Liver (tissue), 9 donors: Measurements from ENCODE around the gene COX6B1. TPM values are rescaled to one million over a fixed set of nuclear protein-coding genes. Genes with fewer than 3 reads are reported as not detected.

Experiments used
- DNase-seq: peaks from one replicate; pipeline ENCODE4 v3.0.0-alpha.2; 2017; ENCODE audit warnings: low spot score
- H3K27ac ChIP-seq, 2 donors: one replicate each; pipeline ENCODE4 v1.7.0; 2013; ENCODE audit warnings: inconsistent platforms in 2 of 2, low read length in 2 of 2, control low read depth in 1 of 2, low read depth in 1 of 2, mild to moderate bottlenecking in 1 of 2
- H3K27me3 ChIP-seq, 4 donors: one replicate each; pipeline versions ENCODE4 v1.6.1 to v1.7.0; 2013; ENCODE audit warnings: low read length in 3 of 4, inconsistent platforms in 1 of 4, mild to moderate bottlenecking in 1 of 4, moderate library complexity in 1 of 4; ENCODE audit not compliant: control insufficient read depth in 4 of 4, insufficient read depth in 4 of 4
- H3K36me3 ChIP-seq, 4 donors: one replicate each; pipeline versions ENCODE4 v1.6.1 to v1.7.0; 2013; ENCODE audit warnings: low read length in 3 of 4, mild to moderate bottlenecking in 3 of 4, low read depth in 1 of 4, moderate library complexity in 1 of 4; ENCODE audit not compliant: control insufficient read depth in 4 of 4, insufficient read depth in 3 of 4
- H3K4me1 ChIP-seq, 4 donors: one replicate each; pipeline versions ENCODE4 v1.6.1 to v1.7.0; 2013; ENCODE audit warnings: low read length in 3 of 4, mild to moderate bottlenecking in 3 of 4, moderate library complexity in 1 of 4; ENCODE audit not compliant: control insufficient read depth in 4 of 4, insufficient read depth in 4 of 4
- H3K4me3 ChIP-seq, 3 donors: one replicate each; pipeline versions ENCODE4 v1.6.1 to v1.7.0; 2013; ENCODE audit warnings: low read length in 3 of 3, control low read depth in 1 of 3, low read depth in 1 of 3, mild to moderate bottlenecking in 1 of 3
- H3K9ac ChIP-seq, 2 donors: one replicate each; pipeline ENCODE4 v1.7.0; 2013; ENCODE audit warnings: low read length in 2 of 2, mild to moderate bottlenecking in 2 of 2, moderate library complexity in 2 of 2, control low read depth in 1 of 2, low read depth in 1 of 2
- H3K9me3 ChIP-seq, 4 donors: one replicate each; pipeline versions ENCODE4 v1.6.1 to v1.7.0; 2013; ENCODE audit warnings: low read length in 3 of 4; ENCODE audit not compliant: control insufficient read depth in 4 of 4
- FOXA1 ChIP-seq: IDR thresholded peaks from 2 replicates; pipeline ENCODE4 v1.6.1; 2016; ENCODE audit warnings: antibody characterized with exemption
- FOXA2 ChIP-seq: IDR thresholded peaks from 2 replicates; pipeline ENCODE4 v1.6.1; 2016; ENCODE audit warnings: antibody characterized with exemption
- HNF4G ChIP-seq: IDR thresholded peaks from 2 replicates; pipeline ENCODE4 v1.6.1; 2016; ENCODE audit warnings: antibody characterized with exemption
- RXRA ChIP-seq, 2 donors: IDR thresholded peaks; 2 replicates each; pipeline ENCODE4 v1.6.1; 2017 to 2018; ENCODE audit warnings: antibody characterized with exemption in 2 of 2, mild to moderate bottlenecking in 1 of 2
- SP1 ChIP-seq: IDR thresholded peaks from 2 replicates; pipeline ENCODE4 v1.6.1; 2018; ENCODE audit warnings: antibody characterized with exemption, mild to moderate bottlenecking
- TAF1 ChIP-seq: conservative IDR thresholded peaks from 2 replicates; pipeline ENCODE4 v1.6.1; 2016; ENCODE audit warnings: antibody characterized with exemption, mild to moderate bottlenecking
- YY1 ChIP-seq: IDR thresholded peaks from 2 replicates; pipeline ENCODE4 v1.6.1; 2016; ENCODE audit warnings: antibody characterized with exemption, mild to moderate bottlenecking
- WGBS: extraction: QIAGEN DNeasy Blood & Tissue Kit; methylation state at CpG from one replicate; pipeline ENCODE4 v1.1.7; 2013; 5-methylcytosine and 5-hydroxymethylcytosine counted together
- polyA plus RNA-seq, 2 donors: library from polyadenylated mRNA; stranded (reverse) in 1 of 2; unstranded in 1 of 2; fragments of 200-250 nt in 1 of 2; fragments of >200 nt in 1 of 2; fragmentation: Nextera tagmentation in 1 of 2; extraction: Ambion mirVana in 1 of 2; gene quantifications; one replicate each; pipeline versions ENCODE4 v1.2.1 to v1.2.3, GENCODE V29; 2013 to 2015
- total RNA-seq, 2 donors: library from RNA; depleted of rRNA; stranded (reverse); fragments of >200 nt; gene quantifications; one replicate each; pipeline ENCODE4 v1.2.3, GENCODE V29; 2014
- TF ChIP-seq, protein P1 (sequence below): IDR thresholded peaks from 2 replicates; pipeline ENCODE4 v1.6.1; 2016; ENCODE audit warnings: antibody characterized with exemption, mild to moderate bottlenecking
- TF ChIP-seq, protein P2 (sequence below): IDR thresholded peaks from 2 replicates; pipeline ENCODE4 v1.6.1; 2016; ENCODE audit warnings: antibody characterized with exemption
- TF ChIP-seq, protein P3 (sequence below): fragments of 150-350 bp; IDR thresholded peaks from 2 replicates; pipeline ENCODE4 v1.5.1; 2017; ENCODE audit warnings: improper control_type of control experiment, low read depth, low read length; ENCODE audit not compliant: missing input control
- TF ChIP-seq, protein P4 (sequence below): IDR thresholded peaks from 2 replicates; pipeline ENCODE4 v1.6.1; 2016; ENCODE audit warnings: antibody characterized with exemption
- donor health status: healthy.
- donor health status: healthy.
- donor health status: healthy.
- donor health status: healthy.
- donor health status: healthy.

The COX6B1 gene
- total and polyA plus RNA-seq, 4 donors: 139 to 518 (median 321) TPM

DNA sequence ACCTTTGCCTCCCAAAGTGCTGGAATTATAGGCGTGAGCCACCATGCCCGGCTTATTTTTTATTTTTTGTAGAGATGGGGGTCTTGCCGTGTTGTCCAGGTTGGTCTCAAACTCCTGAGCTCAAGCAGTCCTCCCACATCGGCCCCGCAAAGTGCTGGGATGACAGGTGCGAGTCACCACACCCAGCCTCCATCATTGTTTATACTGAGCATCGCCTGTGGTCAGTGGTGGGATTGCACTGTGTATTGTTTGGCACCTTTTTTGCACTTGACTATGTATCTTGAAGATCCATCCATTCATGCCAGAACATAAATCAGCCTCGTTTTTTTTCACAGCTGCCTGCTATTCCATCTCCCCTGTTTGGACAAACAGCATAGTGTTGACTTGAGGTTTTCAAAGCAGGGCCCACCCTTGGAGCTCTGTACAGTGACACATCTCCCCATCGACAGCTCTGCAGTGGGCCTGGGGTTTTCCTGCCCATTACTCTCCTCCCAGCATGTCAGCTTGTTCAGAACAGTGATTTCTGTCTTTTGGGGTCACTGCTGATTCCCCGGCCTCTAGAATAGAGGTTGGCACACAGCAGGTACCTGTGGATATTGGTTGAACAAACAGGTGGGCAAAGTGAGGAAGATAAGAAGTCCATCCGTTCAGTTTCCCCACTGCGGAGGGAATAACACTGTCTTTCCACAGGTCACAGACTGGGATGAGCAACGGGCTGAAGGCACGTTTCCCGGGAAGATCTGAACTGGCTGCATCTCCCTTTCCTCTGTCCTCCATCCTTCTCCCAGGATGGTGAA, 10.0 kb downstream of the COX6B1 start (continued):
- TF ChIP-seq, protein P1, sequence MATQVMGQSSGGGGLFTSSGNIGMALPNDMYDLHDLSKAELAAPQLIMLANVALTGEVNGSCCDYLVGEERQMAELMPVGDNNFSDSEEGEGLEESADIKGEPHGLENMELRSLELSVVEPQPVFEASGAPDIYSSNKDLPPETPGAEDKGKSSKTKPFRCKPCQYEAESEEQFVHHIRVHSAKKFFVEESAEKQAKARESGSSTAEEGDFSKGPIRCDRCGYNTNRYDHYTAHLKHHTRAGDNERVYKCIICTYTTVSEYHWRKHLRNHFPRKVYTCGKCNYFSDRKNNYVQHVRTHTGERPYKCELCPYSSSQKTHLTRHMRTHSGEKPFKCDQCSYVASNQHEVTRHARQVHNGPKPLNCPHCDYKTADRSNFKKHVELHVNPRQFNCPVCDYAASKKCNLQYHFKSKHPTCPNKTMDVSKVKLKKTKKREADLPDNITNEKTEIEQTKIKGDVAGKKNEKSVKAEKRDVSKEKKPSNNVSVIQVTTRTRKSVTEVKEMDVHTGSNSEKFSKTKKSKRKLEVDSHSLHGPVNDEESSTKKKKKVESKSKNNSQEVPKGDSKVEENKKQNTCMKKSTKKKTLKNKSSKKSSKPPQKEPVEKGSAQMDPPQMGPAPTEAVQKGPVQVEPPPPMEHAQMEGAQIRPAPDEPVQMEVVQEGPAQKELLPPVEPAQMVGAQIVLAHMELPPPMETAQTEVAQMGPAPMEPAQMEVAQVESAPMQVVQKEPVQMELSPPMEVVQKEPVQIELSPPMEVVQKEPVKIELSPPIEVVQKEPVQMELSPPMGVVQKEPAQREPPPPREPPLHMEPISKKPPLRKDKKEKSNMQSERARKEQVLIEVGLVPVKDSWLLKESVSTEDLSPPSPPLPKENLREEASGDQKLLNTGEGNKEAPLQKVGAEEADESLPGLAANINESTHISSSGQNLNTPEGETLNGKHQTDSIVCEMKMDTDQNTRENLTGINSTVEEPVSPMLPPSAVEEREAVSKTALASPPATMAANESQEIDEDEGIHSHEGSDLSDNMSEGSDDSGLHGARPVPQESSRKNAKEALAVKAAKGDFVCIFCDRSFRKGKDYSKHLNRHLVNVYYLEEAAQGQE: no peak
- TF ChIP-seq FOXA2: no peak
- TF ChIP-seq HNF4G: no peak
- TF ChIP-seq TAF1: no peak
- TF ChIP-seq, protein P2, sequence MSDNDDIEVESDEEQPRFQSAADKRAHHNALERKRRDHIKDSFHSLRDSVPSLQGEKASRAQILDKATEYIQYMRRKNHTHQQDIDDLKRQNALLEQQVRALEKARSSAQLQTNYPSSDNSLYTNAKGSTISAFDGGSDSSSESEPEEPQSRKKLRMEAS: no peak
- TF ChIP-seq YY1: no peak
- TF ChIP-seq SP1: no peak

DNA sequence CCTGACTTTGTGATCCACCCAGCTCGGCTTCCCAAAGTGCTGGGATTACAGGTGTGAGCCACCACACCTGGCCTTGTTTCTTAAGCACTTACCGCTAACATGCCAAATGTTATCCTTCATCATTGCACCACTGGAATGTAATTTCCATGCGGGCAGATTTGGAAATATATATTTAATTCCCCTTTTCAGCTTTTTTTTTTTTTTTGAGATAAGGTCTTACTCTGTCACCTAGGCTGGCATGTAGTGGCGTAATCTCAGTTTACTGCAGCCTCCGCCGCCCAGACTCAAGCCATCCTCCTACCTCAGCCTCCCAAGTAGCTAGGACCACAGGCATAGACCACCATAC, 13.8 kb downstream of the COX6B1 start:
- Histone ChIP-seq H3K4me3 (no peak overlapping the region), H3K27ac (peak overlapping the region in 1 of 2 donors; percentile 13), H3K27me3 (no peaks in the 10 kb centered on the region), H3K36me3 (peaks cover 12 to 27% (median 15%) of the 10 kb centered on the region in 4 donors), H3K9ac (no peak overlapping the region), H3K9me3 (no peaks in the 10 kb centered on the region), H3K4me1 (peaks cover 8 to 13% (median 12%) of the 10 kb centered on the region in 4 donors)
- DNase-seq: no peak
- TF ChIP-seq, protein P3, sequence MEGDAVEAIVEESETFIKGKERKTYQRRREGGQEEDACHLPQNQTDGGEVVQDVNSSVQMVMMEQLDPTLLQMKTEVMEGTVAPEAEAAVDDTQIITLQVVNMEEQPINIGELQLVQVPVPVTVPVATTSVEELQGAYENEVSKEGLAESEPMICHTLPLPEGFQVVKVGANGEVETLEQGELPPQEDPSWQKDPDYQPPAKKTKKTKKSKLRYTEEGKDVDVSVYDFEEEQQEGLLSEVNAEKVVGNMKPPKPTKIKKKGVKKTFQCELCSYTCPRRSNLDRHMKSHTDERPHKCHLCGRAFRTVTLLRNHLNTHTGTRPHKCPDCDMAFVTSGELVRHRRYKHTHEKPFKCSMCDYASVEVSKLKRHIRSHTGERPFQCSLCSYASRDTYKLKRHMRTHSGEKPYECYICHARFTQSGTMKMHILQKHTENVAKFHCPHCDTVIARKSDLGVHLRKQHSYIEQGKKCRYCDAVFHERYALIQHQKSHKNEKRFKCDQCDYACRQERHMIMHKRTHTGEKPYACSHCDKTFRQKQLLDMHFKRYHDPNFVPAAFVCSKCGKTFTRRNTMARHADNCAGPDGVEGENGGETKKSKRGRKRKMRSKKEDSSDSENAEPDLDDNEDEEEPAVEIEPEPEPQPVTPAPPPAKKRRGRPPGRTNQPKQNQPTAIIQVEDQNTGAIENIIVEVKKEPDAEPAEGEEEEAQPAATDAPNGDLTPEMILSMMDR: no peak
- TF ChIP-seq, protein P4, sequence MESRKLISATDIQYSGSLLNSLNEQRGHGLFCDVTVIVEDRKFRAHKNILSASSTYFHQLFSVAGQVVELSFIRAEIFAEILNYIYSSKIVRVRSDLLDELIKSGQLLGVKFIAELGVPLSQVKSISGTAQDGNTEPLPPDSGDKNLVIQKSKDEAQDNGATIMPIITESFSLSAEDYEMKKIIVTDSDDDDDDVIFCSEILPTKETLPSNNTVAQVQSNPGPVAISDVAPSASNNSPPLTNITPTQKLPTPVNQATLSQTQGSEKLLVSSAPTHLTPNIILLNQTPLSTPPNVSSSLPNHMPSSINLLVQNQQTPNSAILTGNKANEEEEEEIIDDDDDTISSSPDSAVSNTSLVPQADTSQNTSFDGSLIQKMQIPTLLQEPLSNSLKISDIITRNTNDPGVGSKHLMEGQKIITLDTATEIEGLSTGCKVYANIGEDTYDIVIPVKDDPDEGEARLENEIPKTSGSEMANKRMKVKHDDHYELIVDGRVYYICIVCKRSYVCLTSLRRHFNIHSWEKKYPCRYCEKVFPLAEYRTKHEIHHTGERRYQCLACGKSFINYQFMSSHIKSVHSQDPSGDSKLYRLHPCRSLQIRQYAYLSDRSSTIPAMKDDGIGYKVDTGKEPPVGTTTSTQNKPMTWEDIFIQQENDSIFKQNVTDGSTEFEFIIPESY: no peak
- no peak for TF ChIP-seq FOXA1
- 96% methylated on average over 6 of the region's 6 CpGs for WGBS

DNA sequence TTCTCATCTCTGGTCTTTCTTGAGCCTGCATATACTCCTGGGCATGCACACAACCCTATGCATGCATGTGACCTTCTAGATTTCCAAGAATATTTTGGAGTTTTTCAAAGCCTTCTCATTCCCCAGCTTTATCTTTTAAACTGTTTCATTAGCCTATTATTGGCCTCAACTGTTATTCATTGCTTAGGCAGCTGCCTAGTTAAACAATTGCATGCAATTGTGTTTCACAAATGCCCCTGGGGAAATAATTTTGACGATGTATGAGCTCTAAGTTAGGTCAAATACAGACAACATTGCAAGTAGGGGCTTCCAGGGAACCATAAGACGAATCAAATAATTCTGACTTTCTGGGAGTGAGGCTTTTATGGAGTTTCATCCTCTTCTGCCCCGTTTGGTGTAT, 15.9 kb downstream of the COX6B1 start:
- peaks cover 4 to 14% (median 8%) of the 10 kb centered on the region in 4 donors for H3K36me3 ChIP-seq
- H3K9ac ChIP-seq: no peak overlapping the region
- H3K4me3 ChIP-seq: no peak overlapping the region
- DNase-seq: no peak
- TF ChIP-seq, protein P3: no peak
- TF ChIP-seq TAF1: no peak
- TF ChIP-seq, protein P1: no peak
- TF ChIP-seq RXRA (IDR thresholded peaks at IDR 0.05): no peak
- WGBS: 76% methylated on average over 3 of the region's 3 CpGs
- H3K27ac ChIP-seq: no peak overlapping the region
- no peaks in the 10 kb centered on the region for H3K27me3 ChIP-seq
- H3K4me1 ChIP-seq: peaks cover 8 to 13% (median 12%) of the 10 kb centered on the region in 4 donors
- no peaks in the 10 kb centered on the region for H3K9me3 ChIP-seq
